Right atrium auricular region (tissue), 2 donors: Measurements from ENCODE around the gene GFPT2. TPM values are rescaled to one million over a fixed set of nuclear protein-coding genes. Genes with fewer than 3 reads are reported as not detected.
A peak's percentile ranks its signal among the peaks of the same experiment; 100 is the strongest.

Experiments used
- DNase-seq: peaks from one replicate; pipeline ENCODE4 v3.0.0-alpha.2; 2019; ENCODE audit warnings: low spot score
- H3K27ac ChIP-seq, 2 donors: fragments of 200-600 bp; sonication (generic); 1 replicate in 1 of 2; 2 replicates in 1 of 2; pipeline ENCODE4 v1.5.1; 2016 to 2019
- H3K27me3 ChIP-seq, 2 donors: fragments of 200-600 bp; sonication (generic); one replicate each; pipeline versions ENCODE4 v1.5.1 to v1.6.0; 2017 to 2019
- H3K36me3 ChIP-seq: fragments of 200-600 bp; sonication (generic); one replicate; pipeline ENCODE4 v1.5.1; 2016
- H3K4me1 ChIP-seq, 2 donors: fragments of 200-600 bp; sonication (generic); one replicate each; pipeline versions ENCODE4 v1.5.1 to v1.6.0; 2017 to 2019
- H3K4me3 ChIP-seq, 2 donors: fragments of 200-600 bp; sonication (generic); 1 replicate in 1 of 2; 2 replicates in 1 of 2; pipeline ENCODE4 v1.5.1; 2017 to 2019; ENCODE audit warnings: mild to moderate bottlenecking in 1 of 2, moderate library complexity in 1 of 2
- H3K9me3 ChIP-seq, 2 donors: fragments of 200-600 bp; sonication (generic); one replicate each; pipeline ENCODE4 v1.5.1; 2019
- total RNA-seq, 2 donors: library from RNA; depleted of rRNA; stranded (reverse); fragments of >200 nt; gene quantifications; one replicate each; pipeline ENCODE4 v1.1.0, GENCODE V29; 2016
- TF ChIP-seq, protein P1 (sequence below), 2 donors: fragments of 200-600 bp; sonication (generic); IDR thresholded peaks; one replicate each; pipeline ENCODE4 v1.5.1; 2019; ENCODE audit warnings: antibody characterized with exemption in 2 of 2

The GFPT2 gene
- total RNA-seq, 2 donors from 2014 or later: 25.4 to 27.2 TPM

DNA sequence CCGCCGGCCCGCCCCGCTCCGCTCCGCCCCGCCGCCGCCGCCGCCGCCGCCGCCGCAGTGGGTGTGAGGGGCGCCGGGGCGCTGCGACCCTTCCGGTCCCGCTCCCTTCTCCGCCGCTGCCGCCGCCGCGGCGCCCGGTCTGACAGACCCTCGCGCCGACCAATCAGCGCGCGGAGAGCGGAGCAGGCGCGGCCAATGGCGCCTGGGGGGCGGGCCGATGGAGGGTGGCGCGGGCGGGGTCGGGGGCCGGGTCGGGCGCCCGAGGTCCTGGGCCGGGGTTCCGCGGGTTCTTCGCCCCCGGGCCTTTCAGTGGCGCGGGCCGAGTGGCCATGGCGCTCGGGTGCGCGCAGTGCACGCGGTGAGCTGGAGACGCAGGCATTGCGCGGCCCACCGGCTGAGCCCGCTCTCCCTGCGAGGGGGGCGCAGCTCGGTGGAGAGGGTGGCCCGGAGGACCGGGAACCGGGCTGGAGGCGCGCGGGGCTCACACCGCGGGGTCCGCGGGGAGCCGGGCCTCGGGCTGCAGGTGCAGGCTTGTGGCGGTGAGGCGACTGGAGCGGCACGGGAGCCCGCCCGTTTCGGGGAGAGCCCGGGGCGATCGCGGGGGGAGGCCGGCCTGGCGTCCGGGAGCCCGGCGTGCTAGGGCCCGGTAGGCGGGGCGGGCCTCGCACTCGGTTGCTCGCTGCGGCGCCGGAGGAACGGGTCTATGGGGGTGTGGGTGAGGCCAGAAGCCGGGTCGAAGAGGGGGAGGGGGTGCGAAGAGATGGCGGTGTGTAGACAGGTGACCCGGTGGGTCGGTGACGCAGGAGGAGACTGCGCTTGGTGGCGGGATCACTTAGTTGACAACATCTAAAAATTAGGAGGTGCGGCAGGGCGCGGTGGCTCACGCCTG lies 60.9 kb downstream of the GFPT2 start, which contains the start of gene MAPK9:
MAPK9 (minus strand) TSS at position 141 of the 889 bp plus-strand sequence. CDS start 11,522 bp downstream, outside the sequence.
- peak; percentile 80 for DNase-seq
- Histone ChIP-seq H3K4me3 (peak within 1 kb of the TSS; percentile 84 to 96), H3K27ac (peak within 1 kb of the TSS; percentile 88 to 98), H3K9me3 (no peaks in the 10 kb centered on the region), H3K4me1 (peaks cover 0 to 34% of the 10 kb centered on the region in 2 donors), H3K27me3 (no peaks in the 10 kb centered on the region), H3K36me3 (no peaks in the 10 kb centered on the region)
- TF ChIP-seq, protein P1, sequence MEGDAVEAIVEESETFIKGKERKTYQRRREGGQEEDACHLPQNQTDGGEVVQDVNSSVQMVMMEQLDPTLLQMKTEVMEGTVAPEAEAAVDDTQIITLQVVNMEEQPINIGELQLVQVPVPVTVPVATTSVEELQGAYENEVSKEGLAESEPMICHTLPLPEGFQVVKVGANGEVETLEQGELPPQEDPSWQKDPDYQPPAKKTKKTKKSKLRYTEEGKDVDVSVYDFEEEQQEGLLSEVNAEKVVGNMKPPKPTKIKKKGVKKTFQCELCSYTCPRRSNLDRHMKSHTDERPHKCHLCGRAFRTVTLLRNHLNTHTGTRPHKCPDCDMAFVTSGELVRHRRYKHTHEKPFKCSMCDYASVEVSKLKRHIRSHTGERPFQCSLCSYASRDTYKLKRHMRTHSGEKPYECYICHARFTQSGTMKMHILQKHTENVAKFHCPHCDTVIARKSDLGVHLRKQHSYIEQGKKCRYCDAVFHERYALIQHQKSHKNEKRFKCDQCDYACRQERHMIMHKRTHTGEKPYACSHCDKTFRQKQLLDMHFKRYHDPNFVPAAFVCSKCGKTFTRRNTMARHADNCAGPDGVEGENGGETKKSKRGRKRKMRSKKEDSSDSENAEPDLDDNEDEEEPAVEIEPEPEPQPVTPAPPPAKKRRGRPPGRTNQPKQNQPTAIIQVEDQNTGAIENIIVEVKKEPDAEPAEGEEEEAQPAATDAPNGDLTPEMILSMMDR (IDR thresholded peaks at IDR 0.05): peak in 1 of 2 donors; percentile 24

- peak; percentile 47 for DNase-seq
- TF ChIP-seq, protein P1 (IDR thresholded peaks at IDR 0.05): peak in 1 of 2 donors; percentile 17
- no peaks in the 10 kb centered on the region for H3K27me3 ChIP-seq
- no peaks in the 10 kb centered on the region for H3K36me3 ChIP-seq
- peak overlapping the region in 1 of 2 donors; percentile 55 for H3K27ac ChIP-seq
- H3K9me3 ChIP-seq: no peaks in the 10 kb centered on the region
- peaks cover 0 to 34% of the 10 kb centered on the region in 2 donors for H3K4me1 ChIP-seq
- H3K4me3 ChIP-seq: peak overlapping the region; percentile 70 to 84
Measured at GRCh38 chr5:180291234-180291940, 61.7 kb downstream of the GFPT2 start.

DNA sequence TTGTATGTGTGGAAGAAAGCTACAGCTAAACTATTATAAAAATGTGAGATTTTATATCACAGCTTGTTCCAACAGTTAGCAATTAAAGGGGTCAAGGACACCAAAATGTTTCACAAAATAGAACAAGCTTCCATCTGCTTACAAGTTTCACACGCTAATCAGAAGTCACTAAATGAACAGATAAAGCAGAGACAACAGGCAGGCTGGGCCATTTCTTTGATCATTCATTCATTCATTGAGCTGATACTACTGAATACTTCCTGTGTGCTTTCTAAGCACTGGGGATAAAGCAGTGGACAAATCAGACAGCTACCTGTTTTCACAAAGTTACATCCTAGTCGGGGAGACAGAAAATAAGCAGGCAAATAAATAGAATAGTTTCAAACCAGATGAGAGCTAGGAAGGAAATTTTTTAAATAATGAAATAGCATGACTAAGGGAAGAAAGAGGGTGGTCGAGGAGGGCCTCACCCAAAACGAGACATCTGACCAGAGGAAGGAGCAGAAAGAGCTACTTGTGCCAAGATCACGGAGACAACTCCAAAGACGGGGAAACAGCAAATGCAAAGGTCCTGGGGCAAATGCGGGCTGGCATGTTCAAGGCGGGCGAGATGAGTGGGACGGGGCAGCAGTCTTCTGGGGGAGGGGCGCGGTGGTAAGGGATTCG lies 62.4 kb downstream of the GFPT2 start:
- Histone ChIP-seq H3K27me3 (no peaks in the 10 kb centered on the region), H3K4me1 (peaks cover 0 to 34% of the 10 kb centered on the region in 2 donors), H3K27ac (no peak overlapping the region), H3K4me3 (peak overlapping the region; percentile 70 to 84), H3K9me3 (no peaks in the 10 kb centered on the region), H3K36me3 (no peaks in the 10 kb centered on the region)
- no peak for DNase-seq
- TF ChIP-seq, protein P1 (IDR thresholded peaks at IDR 0.05): no peak

- Histone ChIP-seq H3K4me3 (no peak overlapping the region), H3K4me1 (peaks cover 0 to 34% of the 10 kb centered on the region in 2 donors), H3K36me3 (no peaks in the 10 kb centered on the region), H3K9me3 (no peaks in the 10 kb centered on the region), H3K27ac (no peak overlapping the region), H3K27me3 (no peaks in the 10 kb centered on the region)
- DNase-seq: no peak
- TF ChIP-seq, protein P1 (IDR thresholded peaks at IDR 0.05): no peak
Measured at GRCh38 chr5:180289966-180290365, 63.2 kb downstream of the GFPT2 start.

DNA sequence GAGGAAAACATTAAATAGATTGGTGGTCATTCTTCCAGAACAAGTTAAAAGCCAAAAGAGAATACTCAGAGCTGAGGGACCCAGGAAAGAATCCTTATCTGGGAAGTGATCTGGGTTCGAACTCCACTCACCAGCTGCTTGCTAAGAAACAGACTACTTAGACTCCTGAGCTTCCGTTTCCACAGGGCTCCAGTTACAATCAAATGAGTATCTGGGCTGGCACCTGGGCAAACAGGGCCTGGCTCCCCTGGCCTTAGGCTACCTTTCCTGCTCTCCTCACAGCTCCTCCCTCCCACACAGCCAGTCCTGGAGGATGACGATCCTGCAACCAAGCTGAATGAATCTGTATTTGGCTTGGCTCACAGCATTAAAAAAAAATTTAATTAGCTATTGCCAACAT lies 63.7 kb downstream of the GFPT2 start:
- DNase-seq: no peak
- no peak overlapping the region for H3K4me3 ChIP-seq
- H3K4me1 ChIP-seq: peaks cover 0 to 34% of the 10 kb centered on the region in 2 donors

More for the DNA sequence above, 63.7 kb downstream of the GFPT2 start:
- H3K27me3 ChIP-seq: no peaks in the 10 kb centered on the region
- no peaks in the 10 kb centered on the region for H3K36me3 ChIP-seq
- TF ChIP-seq, protein P1 (IDR thresholded peaks at IDR 0.05): no peak
- H3K9me3 ChIP-seq: no peaks in the 10 kb centered on the region
- no peak overlapping the region for H3K27ac ChIP-seq
